Mammary epithelial cell (primary cell): ENCODE measurements around the gene MAML3.

Experiments
- CTCF ChIP-seq, 2 donors: IDR thresholded peaks in 1 of 2; conservative IDR thresholded peaks in 1 of 2; 2 replicates each; pipeline ENCODE4 v1.5.1; 2011 to 2012; ENCODE audit warnings: inconsistent platforms in 2 of 2, low read length in 2 of 2, mild to moderate bottlenecking in 2 of 2, control low read depth in 1 of 2, low read depth in 1 of 2; ENCODE audit not compliant: insufficient read depth in 1 of 2; ENCODE audit errors: extremely low read depth in 1 of 2
- EZH2 ChIP-seq: IDR thresholded peaks from 2 replicates; pipeline ENCODE4 v1.6.1; 2012; ENCODE audit warnings: low read length, inconsistent platforms, borderline replicate concordance

- TF ChIP-seq CTCF (conservative IDR thresholded peaks at IDR 0.05 in 1 of 2, IDR thresholded peaks at IDR 0.05 in 1 of 2; ENCODE audit: extremely low read depth in 1 of 2, insufficient read depth in 1 of 2, low read depth in 1 of 2, low read length in 2 of 2) (no peak), EZH2 (no peak)
Measured at GRCh38 chr4:140109737-140110136, 44.2 kb downstream of the MAML3 start.
